ENCODE data around the gene MRPS30.
A peak's percentile ranks its signal among the peaks of the same experiment; 100 is the strongest.

DNA sequence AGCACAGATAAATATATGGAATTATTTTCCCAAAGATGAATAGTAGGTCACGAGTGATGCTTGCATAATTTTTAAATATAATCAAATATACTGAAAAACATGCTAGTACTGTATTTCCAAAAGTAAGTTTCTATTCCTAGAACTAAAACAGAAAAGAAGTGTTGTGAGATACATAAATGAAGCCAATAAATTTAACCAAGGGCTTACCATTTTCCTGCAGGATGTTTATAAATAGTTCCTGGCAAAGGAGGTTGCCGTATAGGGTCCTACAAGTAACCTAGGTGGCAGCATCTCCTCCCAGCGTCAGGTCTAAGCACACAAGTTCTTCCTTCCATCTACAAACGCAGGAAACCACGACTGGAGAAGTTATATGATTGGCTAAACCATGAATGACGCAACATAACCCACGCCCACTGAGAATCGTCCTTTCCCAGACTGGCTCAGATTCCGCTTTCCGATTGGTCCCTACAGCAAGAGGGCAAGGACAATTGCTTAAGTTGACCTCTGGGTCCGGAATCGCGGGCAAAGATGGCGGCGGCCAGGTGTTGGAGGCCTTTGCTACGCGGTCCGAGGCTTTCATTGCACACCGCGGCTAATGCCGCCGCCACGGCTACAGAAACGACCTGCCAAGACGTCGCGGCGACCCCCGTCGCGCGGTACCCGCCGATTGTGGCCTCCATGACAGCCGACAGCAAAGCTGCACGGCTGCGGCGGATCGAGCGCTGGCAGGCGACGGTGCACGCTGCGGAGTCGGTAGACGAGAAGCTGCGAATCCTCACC lies at the start of gene MRPS30:
- TF ChIP-seq, protein P1, sequence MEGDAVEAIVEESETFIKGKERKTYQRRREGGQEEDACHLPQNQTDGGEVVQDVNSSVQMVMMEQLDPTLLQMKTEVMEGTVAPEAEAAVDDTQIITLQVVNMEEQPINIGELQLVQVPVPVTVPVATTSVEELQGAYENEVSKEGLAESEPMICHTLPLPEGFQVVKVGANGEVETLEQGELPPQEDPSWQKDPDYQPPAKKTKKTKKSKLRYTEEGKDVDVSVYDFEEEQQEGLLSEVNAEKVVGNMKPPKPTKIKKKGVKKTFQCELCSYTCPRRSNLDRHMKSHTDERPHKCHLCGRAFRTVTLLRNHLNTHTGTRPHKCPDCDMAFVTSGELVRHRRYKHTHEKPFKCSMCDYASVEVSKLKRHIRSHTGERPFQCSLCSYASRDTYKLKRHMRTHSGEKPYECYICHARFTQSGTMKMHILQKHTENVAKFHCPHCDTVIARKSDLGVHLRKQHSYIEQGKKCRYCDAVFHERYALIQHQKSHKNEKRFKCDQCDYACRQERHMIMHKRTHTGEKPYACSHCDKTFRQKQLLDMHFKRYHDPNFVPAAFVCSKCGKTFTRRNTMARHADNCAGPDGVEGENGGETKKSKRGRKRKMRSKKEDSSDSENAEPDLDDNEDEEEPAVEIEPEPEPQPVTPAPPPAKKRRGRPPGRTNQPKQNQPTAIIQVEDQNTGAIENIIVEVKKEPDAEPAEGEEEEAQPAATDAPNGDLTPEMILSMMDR (IDR thresholded peaks at IDR 0.05; ENCODE audit: insufficient read depth, low read depth, low read length) = peak; percentile 46
- no peak for TF ChIP-seq EZH2 (IDR thresholded peaks at IDR 0.05; ENCODE audit: insufficient read depth, low read length)

All from astrocyte (in vitro differentiated cells and primary cell).